ENCODE data around the gene RAB24. TPM values are rescaled to one million over a fixed set of nuclear protein-coding genes. Genes with fewer than 3 reads are reported as not detected.

RAB24 gene
- total RNA-seq (2014; rRNA removed; shearing (Covaris generic)) (24.8 and 27.1 TPM in 2 replicates), polyA plus RNA-seq (2016; fragmentation: Nextera tagmentation; extraction: Ambion mirVana) (26.1 and 27.7 TPM in 2 replicates)
- long read RNA-seq, transcript RAB24-201 (8 exons, 1,311 nt): major isoform, 23 of 49 reads
- long read RNA-seq, transcript RAB24-206 (7 exons, 1,820 nt): minor isoform, 9 of 49 reads
- long read RNA-seq, partial matches to known transcripts: 1 of 49 reads
- long read RNA-seq, other reads (novel, unspliced or antisense): 14 of 49 reads

DNA sequence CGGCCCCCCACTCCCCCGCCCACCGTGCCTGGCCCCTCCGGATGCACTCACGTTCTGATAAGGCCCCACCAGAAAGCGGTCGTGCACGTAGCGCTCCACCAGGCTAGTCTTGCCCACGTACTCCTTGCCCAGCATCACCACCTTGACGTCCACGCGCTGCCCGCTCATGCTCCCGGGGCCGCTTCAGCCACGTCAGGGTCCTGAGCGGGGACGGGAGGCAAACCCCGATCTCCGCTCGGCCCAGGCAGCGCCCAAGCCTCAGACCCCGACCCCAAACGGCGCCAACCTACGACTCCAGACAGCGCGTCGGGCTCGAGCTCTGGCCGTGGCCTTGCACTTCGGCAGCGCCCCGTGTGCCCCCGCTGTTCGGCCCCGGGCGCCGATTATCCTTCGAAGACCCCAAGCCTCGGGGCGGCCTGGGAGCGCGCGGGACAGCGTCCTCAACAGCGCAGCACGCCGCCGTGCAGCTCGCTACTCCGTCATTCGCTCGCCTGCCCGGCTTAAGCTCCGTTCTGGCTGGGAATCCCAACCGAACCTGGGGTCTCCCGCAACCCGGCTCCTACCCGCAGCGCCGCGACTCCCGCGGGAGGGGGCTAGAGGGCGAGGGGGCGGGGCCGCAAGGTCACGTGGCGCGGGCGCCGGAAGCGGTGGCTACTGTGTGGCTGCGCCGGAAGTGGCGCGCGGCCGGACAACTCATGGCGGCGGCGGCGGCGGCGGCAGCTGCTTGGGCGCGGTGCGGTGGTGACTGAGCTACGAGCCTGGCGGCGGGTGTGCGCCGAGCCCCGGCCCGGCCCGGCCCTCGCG is at the start of gene RAB24, which contains the start of gene PRELID1:
RAB24 (minus strand) TSS at position 599 of the 804 bp plus-strand sequence; CDS start at position 168, 431 bp downstream.
PRELID1 (plus strand) TSS at position 679 of the 804 bp plus-strand sequence. CDS start 187 bp downstream, outside the sequence.
- Histone ChIP-seq H3K27me3 (ENCODE audit: insufficient read depth) (no peaks in the 10 kb centered on the region), H3K27ac (ENCODE audit: low read depth) (peak within 1 kb of the TSS; percentile 80; the same call in 1 of the 2 replicates), H3K36me3 (ENCODE audit: insufficient read depth) (peaks cover 17% of the 10 kb centered on the region), H3K9me2 (ENCODE audit: insufficient read depth) (no peaks in the 10 kb centered on the region), H3K4me2 (peak within 1 kb of the TSS; percentile 99), H4K20me1 (replicated peaks; ENCODE audit: insufficient read depth) (peaks cover 36% of the 10 kb centered on the region), H3K79me2 (replicated peaks; ENCODE audit: insufficient read depth) (peaks cover 25% of the 10 kb centered on the region), H3F3A (replicated peaks; ENCODE audit: low read depth) (peaks cover 41% of the 10 kb centered on the region), H2AFZ (peak within 1 kb of the TSS; percentile 83), H3K4me1 (ENCODE audit: insufficient read depth) (peaks cover 21% of the 10 kb centered on the region), H3K4me3 (peak within 1 kb of the TSS; percentile 99)
- Mint-ChIP-seq H3K27ac (peak within 1 kb of the TSS; percentile 97), H3K4me3 (peak within 1 kb of the TSS; percentile 99), H3K4me1 (peaks cover 52% of the 10 kb centered on the region), H3K27me3 (ENCODE audit: insufficient read depth, low read depth, poor library complexity) (peaks cover 33% of the 10 kb centered on the region), H3K9me3 (no peaks in the 10 kb centered on the region; the same call in 2 of the 3 replicates), H3K36me3 (ENCODE audit: low read depth) (peaks cover 53% of the 10 kb centered on the region)
- ATAC-seq (peak; percentile 58), DNase-seq (ENCODE audit: low spot score) (peak; percentile 96)
- TF ChIP-seq EZH2phosphoT487 (IDR thresholded peaks at IDR 0.05; ENCODE audit: unreplicated experiment): no peak
- TF ChIP-seq, protein P1, sequence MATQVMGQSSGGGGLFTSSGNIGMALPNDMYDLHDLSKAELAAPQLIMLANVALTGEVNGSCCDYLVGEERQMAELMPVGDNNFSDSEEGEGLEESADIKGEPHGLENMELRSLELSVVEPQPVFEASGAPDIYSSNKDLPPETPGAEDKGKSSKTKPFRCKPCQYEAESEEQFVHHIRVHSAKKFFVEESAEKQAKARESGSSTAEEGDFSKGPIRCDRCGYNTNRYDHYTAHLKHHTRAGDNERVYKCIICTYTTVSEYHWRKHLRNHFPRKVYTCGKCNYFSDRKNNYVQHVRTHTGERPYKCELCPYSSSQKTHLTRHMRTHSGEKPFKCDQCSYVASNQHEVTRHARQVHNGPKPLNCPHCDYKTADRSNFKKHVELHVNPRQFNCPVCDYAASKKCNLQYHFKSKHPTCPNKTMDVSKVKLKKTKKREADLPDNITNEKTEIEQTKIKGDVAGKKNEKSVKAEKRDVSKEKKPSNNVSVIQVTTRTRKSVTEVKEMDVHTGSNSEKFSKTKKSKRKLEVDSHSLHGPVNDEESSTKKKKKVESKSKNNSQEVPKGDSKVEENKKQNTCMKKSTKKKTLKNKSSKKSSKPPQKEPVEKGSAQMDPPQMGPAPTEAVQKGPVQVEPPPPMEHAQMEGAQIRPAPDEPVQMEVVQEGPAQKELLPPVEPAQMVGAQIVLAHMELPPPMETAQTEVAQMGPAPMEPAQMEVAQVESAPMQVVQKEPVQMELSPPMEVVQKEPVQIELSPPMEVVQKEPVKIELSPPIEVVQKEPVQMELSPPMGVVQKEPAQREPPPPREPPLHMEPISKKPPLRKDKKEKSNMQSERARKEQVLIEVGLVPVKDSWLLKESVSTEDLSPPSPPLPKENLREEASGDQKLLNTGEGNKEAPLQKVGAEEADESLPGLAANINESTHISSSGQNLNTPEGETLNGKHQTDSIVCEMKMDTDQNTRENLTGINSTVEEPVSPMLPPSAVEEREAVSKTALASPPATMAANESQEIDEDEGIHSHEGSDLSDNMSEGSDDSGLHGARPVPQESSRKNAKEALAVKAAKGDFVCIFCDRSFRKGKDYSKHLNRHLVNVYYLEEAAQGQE (IDR thresholded peaks at IDR 0.05; ENCODE audit: unreplicated experiment): no peak
- no peak for TF ChIP-seq JUNB (IDR thresholded peaks at IDR 0.05; ENCODE audit: unreplicated experiment)
- peak; percentile 81 for TF ChIP-seq CREB1 (CRISPR knock-in tag; IDR thresholded peaks at IDR 0.05; ENCODE audit: low read depth)
- TF ChIP-seq STAT1 (IDR thresholded peaks at IDR 0.05; ENCODE audit: unreplicated experiment): no peak
- no peak for TF ChIP-seq EZH2 (IDR thresholded peaks at IDR 0.05; ENCODE audit: low read depth, unreplicated experiment)
- TF ChIP-seq ZNF114 (CRISPR knock-in tag; IDR thresholded peaks at IDR 0.05): no peak
- no peak for TF ChIP-seq ZNF462 (CRISPR knock-in tag; IDR thresholded peaks at IDR 0.05)
- TF ChIP-seq CTCF (conservative IDR thresholded peaks at IDR 0.05; ENCODE audit: low read depth in 2 of 2): peak in 1 of 2 experiments; percentile 33; a peak in 1 of 4 replicates
- TF ChIP-seq NANOG (IDR thresholded peaks at IDR 0.05; ENCODE audit: borderline replicate concordance): no peak
- TF ChIP-seq ETS1 (IDR thresholded peaks at IDR 0.05): no peak
- peak; percentile 94 for TF ChIP-seq POLR2AphosphoS5 (IDR thresholded peaks at IDR 0.05; ENCODE audit: low read depth)
- TF ChIP-seq ZNF331 (CRISPR knock-in tag; IDR thresholded peaks at IDR 0.05; ENCODE audit: low read depth): no peak

Measured in GM23338 (cell line).